GM19455 (cell line): ENCODE data around the gene TBX21.
"Not testable (repeated sequence)": the region's sequence is repeated elsewhere in the genome, so short reads cannot be mapped to it uniquely, and the experiment has no call there.

Source experiments
- ATAC-seq: cut with Tn5 transposase; IDR thresholded peaks from one replicate; pipeline ENCODE4 v1.9.1; 2021; ENCODE audit not compliant: unreplicated experiment

TBX21 gene

DNA sequence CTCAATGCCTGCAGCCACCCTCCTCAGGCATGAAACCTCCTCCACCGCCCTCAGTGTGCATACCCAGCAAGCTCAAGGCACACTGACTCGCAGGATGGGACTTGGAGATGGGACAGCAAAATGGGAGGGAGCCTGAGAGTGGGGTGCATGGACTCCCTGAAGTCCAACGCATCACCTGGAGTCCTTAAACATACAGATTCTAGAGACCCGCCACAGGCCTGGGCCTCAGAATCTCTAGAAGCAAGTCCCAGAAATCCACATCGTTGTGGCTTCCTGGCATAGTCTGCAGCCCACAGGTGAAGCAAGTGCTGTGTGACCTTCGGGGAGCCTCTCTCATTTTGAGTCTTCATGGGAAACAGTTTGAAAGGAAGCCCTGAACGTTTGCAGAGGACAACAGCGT is 3.6 kb upstream of the TBX21 start:
- no peak for ATAC-seq

DNA sequence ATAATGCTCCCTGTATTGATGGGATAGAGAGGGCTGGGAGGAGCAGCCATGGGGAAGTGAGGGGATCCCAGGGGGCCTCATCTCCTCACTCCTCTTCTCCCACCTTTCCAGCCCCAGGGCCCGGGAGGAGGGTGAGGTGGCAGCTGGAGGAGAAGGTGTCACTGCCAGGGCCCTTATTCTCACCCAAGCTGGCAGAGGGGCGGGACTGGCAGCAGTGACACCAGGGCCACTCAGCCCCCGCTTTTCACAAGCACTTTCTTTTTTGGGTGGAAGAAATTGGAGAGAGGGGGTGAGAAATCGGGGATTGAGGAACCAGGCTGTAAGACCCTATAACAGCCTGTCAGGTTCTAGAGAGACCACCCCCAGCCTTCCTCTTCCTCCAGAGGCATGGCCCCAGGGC is 2.4 kb upstream of the TBX21 start:
- no peak for ATAC-seq

GRCh38 chr17:47731396-47731795 is 1.6 kb upstream of the TBX21 start:
- no peak for ATAC-seq

DNA sequence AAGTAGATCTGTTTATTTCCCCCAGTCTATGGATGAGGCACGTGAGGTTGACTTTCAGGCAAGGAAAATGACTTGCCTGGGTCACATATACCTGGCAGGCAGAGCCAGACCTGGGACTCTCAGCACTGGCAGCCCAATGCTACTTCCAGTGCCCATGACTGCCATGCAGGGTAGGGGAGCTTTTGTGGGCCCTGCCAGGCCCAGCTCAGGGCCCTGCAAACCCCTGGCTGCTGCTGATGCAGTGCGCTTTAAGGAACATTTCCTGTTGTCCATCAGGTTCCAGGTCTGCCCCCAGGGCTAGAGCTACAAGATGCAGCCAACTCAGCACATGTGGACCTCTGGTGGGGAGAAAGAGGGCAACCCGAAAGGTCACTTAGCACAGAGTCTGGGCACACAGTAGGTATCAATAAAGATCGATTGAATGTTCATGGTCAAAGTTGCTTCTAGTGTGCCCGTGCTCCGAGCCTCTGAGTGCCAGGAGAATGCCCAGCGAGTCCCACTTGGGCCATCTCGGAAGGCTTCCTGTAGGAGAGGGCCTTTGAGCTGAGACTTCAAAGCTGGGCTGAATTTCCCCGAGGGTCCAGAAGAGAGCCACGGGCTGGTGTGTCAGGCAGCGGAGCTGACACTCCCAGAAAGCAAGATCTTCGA is 513 bp upstream of the TBX21 start:
- no peak for ATAC-seq

DNA sequence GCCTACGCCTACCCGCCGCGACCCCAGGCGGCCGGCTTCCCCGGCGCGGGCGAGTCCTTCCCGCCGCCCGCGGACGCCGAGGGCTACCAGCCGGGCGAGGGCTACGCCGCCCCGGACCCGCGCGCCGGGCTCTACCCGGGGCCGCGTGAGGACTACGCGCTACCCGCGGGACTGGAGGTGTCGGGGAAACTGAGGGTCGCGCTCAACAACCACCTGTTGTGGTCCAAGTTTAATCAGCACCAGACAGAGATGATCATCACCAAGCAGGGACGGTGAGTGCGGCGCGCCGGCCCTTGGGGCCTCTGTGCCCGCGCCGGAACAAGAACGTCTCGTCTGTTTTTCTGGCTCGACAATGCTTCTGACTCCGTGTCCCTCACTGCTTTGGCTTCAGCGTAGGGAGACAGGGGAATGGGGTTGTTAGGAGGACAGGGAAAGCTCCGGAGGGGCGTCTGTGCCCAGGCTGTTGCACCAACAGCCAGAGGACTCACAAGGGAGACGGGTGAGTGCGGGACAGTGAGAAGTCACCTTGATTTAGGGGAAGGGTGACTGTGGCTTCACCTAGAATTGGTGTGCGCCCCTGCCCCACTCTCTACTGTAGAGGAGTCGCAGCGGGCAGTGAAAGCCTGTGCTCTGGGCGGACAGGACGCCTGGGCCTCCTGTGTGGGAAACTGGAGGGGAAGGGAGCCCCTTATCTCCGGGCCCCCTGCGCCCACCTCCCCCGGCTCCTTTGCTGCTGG is 806 bp downstream of the TBX21 start:
- no peak for ATAC-seq

DNA sequence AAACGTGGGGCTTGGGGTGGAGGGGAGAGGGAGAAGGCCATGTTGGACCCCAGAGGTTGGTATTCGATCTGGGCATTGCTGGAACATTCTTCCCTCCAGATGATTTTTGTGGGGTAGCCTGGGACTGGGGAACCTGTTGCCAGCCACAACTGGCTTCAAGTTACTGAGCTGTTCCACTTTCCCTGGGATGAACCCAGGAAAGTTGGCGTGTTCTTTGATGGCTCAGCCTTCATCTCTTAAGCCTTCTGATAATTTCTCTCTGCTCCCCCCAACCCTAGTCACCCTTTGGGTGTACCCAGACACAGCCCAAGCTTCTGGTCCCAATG is 2.1 kb downstream of the TBX21 start:
- no peak for ATAC-seq

- ATAC-seq, result no peak
These were observed 2.5 kb downstream of the TBX21 start for GRCh38 chr17:47735536-47736011.

DNA sequence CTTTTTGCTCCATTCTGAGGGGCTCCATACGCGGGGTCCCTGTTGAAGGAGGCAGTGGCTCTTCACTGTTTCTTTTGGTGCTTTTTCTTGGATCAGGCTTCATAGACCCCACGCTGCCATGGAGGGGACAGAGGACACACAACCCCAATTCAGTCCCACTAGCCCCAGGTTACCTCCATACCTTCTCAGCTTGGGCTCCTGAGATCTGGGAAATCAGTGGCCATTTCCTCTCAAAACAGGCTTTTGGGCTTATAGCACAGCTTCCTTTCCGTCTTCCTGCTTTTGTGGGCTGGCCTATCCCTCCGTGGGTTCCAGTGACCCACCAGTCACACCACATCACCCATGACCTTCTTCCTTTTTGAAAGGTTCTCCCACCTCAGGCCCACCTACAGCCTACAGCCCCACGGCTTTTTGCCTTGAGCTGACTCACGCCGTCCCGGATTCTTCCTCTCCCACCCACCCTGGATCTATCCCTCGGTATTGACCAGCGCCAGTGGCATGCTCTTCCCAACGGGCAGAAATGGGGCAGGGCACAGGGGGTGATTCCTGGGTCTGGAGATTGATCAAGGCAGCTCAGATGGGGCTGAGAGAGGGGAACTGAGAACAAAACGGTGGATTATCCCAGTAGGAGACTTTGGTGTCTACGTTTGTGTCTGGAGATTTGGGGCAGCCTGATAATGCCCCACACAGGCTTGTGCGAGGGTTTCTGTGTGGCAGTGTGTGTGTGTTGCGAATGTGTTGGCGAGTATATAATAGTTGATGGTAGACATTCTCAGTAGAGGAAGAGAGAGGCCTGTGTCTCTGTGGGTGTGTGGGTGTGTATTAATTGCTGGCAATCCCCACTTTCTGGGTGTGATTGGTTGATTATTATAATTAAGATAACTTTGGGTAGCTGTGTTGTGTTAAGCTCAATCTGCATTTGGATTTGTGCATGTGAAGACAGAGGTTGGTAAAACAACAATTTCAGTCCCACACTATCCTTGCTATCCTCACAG is 3.8 kb downstream of the TBX21 start:
- no peak for ATAC-seq

- no peak for ATAC-seq
These were observed 5.1 kb downstream of the TBX21 start for GRCh38 chr17:47738178-47738577.

DNA sequence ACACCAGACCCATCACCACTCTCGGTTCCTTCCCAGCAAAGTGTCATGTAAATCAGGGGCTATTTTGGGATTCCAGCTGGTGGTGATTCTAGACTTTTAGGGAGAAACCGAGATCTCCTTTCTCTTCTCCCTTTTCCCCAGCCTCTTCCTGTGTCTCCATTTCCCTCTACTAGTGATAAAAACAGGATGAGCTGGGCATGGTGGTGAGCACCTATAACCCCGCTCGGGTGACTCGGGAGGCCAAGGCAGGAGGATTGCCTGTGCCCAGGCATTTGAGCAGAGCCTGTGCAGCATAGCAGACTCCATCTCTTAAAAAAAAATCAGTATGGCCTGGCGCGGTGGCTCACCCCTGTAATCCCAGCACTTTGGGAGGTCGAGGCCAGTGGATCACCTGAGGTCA is 6.1 kb downstream of the TBX21 start:
- ATAC-seq, result no peak

GRCh38 chr17:47739945-47740344 is 6.9 kb downstream of the TBX21 start:
- ATAC-seq, result not testable (repeated sequence)

- no peak for ATAC-seq
These were observed 8.2 kb downstream of the TBX21 start for GRCh38 chr17:47741109-47741792.

DNA sequence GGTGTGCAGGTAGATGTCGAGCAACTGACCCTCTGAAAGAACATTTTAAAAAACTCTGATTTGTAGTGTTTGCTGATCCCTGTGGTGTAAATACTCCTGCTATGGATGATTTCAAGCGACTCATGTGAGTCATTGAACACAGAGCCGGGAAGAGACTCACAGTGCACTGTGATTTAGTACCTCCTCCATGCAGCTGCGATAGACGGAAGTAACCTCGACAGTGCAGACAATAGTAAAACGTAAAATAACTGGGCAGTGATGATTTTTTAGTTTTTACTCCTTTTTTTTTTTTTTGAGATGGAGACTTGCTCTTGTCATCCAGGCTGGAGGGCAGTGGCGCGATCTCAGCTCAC is 8.7 kb downstream of the TBX21 start:
- no peak for ATAC-seq

DNA sequence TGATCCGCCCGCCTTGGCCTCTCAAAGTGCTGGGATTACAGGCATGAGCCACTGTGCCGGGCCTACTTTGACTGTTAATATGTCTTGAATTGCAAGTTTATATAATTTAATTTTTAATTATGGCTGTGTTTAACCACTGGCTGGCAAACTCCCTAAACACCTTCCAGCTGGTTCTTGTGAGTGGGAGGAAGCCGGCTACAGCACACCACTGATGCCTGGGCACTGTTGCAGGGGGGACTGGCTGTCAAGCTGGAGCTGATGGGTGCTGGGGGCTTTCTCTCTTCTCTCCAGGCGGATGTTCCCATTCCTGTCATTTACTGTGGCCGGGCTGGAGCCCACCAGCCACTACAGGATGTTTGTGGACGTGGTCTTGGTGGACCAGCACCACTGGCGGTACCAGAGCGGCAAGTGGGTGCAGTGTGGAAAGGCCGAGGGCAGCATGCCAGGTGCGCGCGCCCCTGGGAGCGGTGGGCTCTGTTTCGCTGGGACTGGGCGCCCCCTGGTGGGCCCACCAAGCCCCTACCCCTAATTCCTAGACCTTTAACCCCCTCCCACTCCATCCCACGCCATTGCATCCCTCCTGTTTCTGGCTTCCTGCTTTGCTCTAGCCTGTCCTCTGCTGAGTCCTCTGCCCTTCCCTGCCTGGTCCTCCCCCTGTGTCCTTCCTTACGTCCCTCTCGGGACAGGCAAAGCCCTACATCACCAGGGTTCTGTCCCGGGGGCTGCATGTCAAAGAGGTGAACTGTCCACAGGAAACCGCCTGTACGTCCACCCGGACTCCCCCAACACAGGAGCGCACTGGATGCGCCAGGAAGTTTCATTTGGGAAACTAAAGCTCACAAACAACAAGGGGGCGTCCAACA is 9.5 kb downstream of the TBX21 start:
- ATAC-seq, result no peak

GRCh38 chr17:47744168-47745036 is 11.4 kb downstream of the TBX21 start:
- ATAC-seq, result no peak

- ATAC-seq, result no peak
These were observed 12.0 kb downstream of the TBX21 start for GRCh38 chr17:47745037-47745380.

DNA sequence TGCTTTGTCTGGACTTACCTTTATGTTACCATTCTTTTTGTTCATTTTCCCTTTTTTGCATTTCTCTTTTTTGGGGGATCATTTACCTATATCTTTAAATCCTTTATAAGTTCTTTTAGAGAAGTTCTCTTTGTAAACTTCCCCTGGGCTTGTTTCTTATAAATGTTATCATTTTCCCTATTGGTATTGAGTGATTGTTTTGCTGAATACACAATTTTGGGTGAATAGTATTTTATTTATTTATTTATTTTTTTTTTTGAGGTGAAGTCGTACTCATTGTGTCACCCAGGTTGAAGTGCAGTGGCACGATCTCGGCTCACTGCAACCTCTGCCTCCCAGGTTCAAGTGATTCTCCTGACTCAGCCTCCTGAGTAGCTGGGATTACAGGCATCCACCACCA is 18.4 kb downstream of the TBX21 start:
- no peak for ATAC-seq

GRCh38 chr17:47757386-47757785 is 24.4 kb downstream of the TBX21 start:
- ATAC-seq, result no peak

DNA sequence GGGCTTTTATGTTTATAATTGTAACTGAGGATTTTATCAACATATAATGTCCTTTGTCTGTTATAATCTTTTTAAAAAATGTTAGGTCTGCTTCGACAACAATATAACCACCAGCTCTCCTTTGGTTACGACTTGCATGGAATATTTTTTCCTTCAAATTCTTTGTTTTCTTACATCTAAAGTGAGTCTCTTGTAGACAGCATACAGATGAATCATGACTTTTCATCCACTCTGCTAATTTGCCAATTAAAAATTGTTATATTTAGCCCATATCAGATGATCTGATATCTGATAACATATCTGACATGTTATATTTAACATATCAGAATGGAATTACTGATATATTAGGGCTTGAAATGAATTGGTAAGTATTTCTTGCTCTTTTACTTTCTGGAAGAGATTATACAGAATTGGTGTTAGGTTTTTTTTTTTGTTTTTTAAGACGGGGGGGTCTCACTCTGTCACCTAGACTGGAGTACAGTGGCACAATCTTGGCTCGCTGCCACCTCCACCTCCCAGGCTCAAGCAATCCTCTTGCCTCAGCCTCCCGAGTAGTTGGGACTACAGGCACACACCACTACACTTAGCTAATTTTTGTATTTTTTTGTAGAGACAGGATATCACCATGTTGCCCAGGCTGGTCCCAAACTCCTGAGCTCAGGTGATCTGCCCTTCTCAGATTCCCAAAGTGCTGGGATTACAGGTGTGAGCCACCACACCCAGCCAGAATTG is 27.5 kb downstream of the TBX21 start:
- ATAC-seq, result no peak
